Measurements from ENCODE around the gene KCTD16. TPM values are rescaled to one million over a fixed set of nuclear protein-coding genes. Genes with fewer than 3 reads are reported as not detected.

The KCTD16 gene
- total and polyA plus RNA-seq, 11 donors, result 0.02 to 0.32 (median 0.12) TPM; not detected in 3

DNA sequence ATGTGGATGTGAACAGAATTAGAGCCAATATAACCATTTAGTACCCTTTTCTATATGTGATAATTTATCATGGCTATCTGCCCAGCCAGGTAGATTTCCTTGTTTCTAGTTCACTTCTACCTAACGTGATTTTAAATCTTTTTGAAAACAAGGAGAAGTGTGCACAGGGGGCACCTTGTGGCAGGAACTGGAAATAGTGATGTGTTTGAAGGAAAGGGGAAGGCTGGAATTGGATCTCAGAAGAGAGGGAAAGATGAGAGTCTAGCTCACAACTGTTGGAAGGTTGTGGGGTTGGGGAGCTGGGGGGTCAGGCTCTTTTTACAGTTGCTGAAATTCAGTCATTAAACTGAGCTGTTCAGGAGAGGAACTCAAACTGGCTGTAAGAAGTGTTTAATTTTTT, 219.5 kb downstream of the KCTD16 start:
- intact Hi-C loops (cut with DNase I), result loop anchor here in 1 of 10 donors (10.0 kb wide), 1 partner anchor 185 kb away; no protein-coding TSS in a partner anchor
- Histone ChIP-seq H3K27ac (no peak overlapping the region), H3K4me3 (no peak overlapping the region), H3K4me1 (no peaks in the 10 kb centered on the region), H3K9me3 (no peaks in the 10 kb centered on the region), H3K36me3 (no peaks in the 10 kb centered on the region), H3K27me3 (no peaks in the 10 kb centered on the region)
- 4 to 19% (median 8%) methylated on average over 1 of the region's 1 CpG for WGBS, 4 donors
- DNase-seq, result no peak
- no peak for ATAC-seq
- TF ChIP-seq CTCF (IDR thresholded peaks at IDR 0.05) (peak in 1 of 12 donors; percentile 24), POLR2A (IDR thresholded peaks at IDR 0.05) (no peak)

DNA sequence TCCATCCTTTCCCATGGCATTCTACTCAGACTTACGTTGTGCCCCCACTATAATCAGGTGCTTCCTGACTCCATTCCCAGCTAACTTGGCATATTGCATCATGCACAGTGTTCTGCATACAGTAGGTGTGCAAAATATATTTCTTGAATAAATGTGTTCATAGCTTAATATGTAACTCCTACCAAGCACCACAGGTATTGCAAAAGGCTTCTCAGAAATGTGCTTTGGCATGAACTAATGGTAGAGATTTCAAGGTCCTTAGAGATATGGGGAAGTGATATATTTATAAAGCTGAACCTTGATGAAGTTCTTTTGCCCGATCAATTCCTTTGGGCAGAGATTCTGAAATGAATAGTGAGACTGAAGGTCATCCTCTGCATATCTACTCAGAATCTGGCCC, 220.4 kb downstream of the KCTD16 start:
- no peak for ATAC-seq
- Histone ChIP-seq H3K27me3 (no peaks in the 10 kb centered on the region), H3K4me1 (no peaks in the 10 kb centered on the region), H3K36me3 (no peaks in the 10 kb centered on the region), H3K9me3 (no peaks in the 10 kb centered on the region), H3K4me3 (no peak overlapping the region), H3K27ac (no peak overlapping the region)
- 77 to 91% (median 82%) methylated on average over 2 of the region's 2 CpGs for WGBS, 4 donors
- DNase-seq, result no peak
- intact Hi-C loops (cut with DNase I), result loop anchor here in 1 of 10 donors (10.0 kb wide), 1 partner anchor 186 kb away; no protein-coding TSS in a partner anchor
- TF ChIP-seq CTCF (IDR thresholded peaks at IDR 0.05), result no peak

GRCh38 chr5:144393641-144394435, 223.2 kb downstream of the KCTD16 start:
- Histone ChIP-seq H3K36me3 (no peaks in the 10 kb centered on the region), H3K4me1 (no peaks in the 10 kb centered on the region), H3K4me3 (no peak overlapping the region), H3K27me3 (no peaks in the 10 kb centered on the region), H3K27ac (no peak overlapping the region), H3K9me3 (no peaks in the 10 kb centered on the region)
- intact Hi-C loops (cut with DNase I), result loop anchor here in 1 of 10 donors (10.0 kb wide), 1 partner anchor 189 kb away; no protein-coding TSS in a partner anchor
- 75 to 82% (median 79%) methylated on average over 4 of the region's 4 CpGs for WGBS, 4 donors
- TF ChIP-seq CTCF (IDR thresholded peaks at IDR 0.05), result no peak
- TF ChIP-seq POLR2A (IDR thresholded peaks at IDR 0.05), result no peak
- ATAC-seq (no peak), DNase-seq (no peak)

DNA sequence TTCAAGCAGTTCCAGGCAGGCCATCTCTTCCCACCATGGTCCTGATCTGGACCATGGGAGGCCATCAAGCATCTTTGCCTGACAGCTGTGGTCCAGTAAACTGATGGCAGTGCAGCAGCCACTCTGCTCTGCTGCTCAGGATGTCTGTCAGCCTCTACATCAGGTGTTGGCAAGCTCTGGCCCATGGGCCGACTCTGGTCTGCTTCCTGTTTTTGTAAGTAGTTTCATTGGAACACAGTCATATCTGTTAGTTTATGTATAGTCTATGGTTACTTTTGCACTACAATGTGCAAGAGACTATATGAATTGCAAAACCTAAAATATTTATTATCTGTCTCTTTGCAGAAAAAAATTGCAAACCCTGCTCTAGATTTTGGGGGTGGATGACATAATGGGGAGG, 225.0 kb downstream of the KCTD16 start:
- 46 to 80% (median 66%) methylated on average over 1 of the region's 1 CpG for WGBS, 4 donors
- H3K4me1 ChIP-seq, result no peaks in the 10 kb centered on the region
- H3K9me3 ChIP-seq, result no peaks in the 10 kb centered on the region

More for the DNA sequence above, 225.0 kb downstream of the KCTD16 start:
- Histone ChIP-seq H3K36me3 (no peaks in the 10 kb centered on the region), H3K4me3 (no peak overlapping the region), H3K27ac (no peak overlapping the region), H3K27me3 (no peaks in the 10 kb centered on the region)
- ATAC-seq, result no peak
- intact Hi-C loops (cut with DNase I), result loop anchor here in 1 of 10 donors (10.0 kb wide), 1 partner anchor 191 kb away; no protein-coding TSS in a partner anchor
- TF ChIP-seq POLR2A (IDR thresholded peaks at IDR 0.05), result no peak
- TF ChIP-seq CTCF (IDR thresholded peaks at IDR 0.05), result no peak
- no peak for DNase-seq

Data from heart left ventricle (tissue), 16 donors.